Large intestine (tissue), 3 donors: Measurements from ENCODE around the gene SLC39A3. TPM values are rescaled to one million over a fixed set of nuclear protein-coding genes. Genes with fewer than 3 reads are reported as not detected.

Experiments
- DNase-seq, 2 donors: peaks; one replicate each; pipeline versions ENCODE4 v3.0.0 to v3.0.0-alpha.2; 2013
- H3K27ac ChIP-seq: one replicate; pipeline ENCODE4 v1.5.1; 2013; ENCODE audit warnings: low read length
- H3K27me3 ChIP-seq: 2 replicates; pipeline ENCODE4 v1.6.1; 2013; ENCODE audit warnings: low read length; ENCODE audit not compliant: control insufficient read depth, insufficient read depth
- H3K36me3 ChIP-seq: 2 replicates; pipeline ENCODE4 v1.6.1; 2013; ENCODE audit warnings: low read length; ENCODE audit not compliant: control insufficient read depth, insufficient read depth
- H3K4me1 ChIP-seq: one replicate; pipeline ENCODE4 v1.6.1; 2013; ENCODE audit warnings: low read length; ENCODE audit not compliant: control insufficient read depth, insufficient read depth
- H3K4me3 ChIP-seq: one replicate; pipeline ENCODE4 v1.5.1; 2013; ENCODE audit warnings: low read length
- H3K9me3 ChIP-seq: one replicate; pipeline ENCODE4 v1.6.1; 2013; ENCODE audit warnings: mild to moderate bottlenecking, low read depth, low read length, moderate library complexity; ENCODE audit not compliant: control insufficient read depth
- WGBS: methylation state at CpG from one replicate; pipeline ENCODE4 v1.1.5; 2013; ENCODE audit warnings: low lambda C conversion rate; ENCODE audit not compliant: insufficient coverage; 5-methylcytosine and 5-hydroxymethylcytosine counted together
- polyA plus RNA-seq: library from polyadenylated mRNA; unstranded; fragments of 120-200 nt; gene quantifications from one replicate; pipeline ENCODE4 v1.2.1, GENCODE V29; 2013

The SLC39A3 gene
- polyA plus RNA-seq, 1 donor: 18.2 TPM

GRCh38 chr19:2779121-2779740 is 39.4 kb upstream of the SLC39A3 start:
- Histone ChIP-seq H3K27me3 (no peaks in the 10 kb centered on the region), H3K27ac (no peak overlapping the region), H3K4me1 (peaks cover 14% of the 10 kb centered on the region), H3K4me3 (no peak overlapping the region), H3K9me3 (no peaks in the 10 kb centered on the region), H3K36me3 (no peaks in the 10 kb centered on the region)
- no peak for DNase-seq
- WGBS: no CpG with 5 or more reads among the region's 14 CpGs

- DNase-seq: no peak
- no peaks in the 10 kb centered on the region for H3K9me3 ChIP-seq
- peaks cover 3% of the 10 kb centered on the region for H3K36me3 ChIP-seq
- no peak overlapping the region for H3K4me3 ChIP-seq
- peaks cover 7% of the 10 kb centered on the region for H3K4me1 ChIP-seq
- H3K27me3 ChIP-seq: no peaks in the 10 kb centered on the region
- 100% methylated on average over 1 of the region's 19 CpGs for WGBS
- no peak overlapping the region for H3K27ac ChIP-seq
Measured at GRCh38 chr19:2777952-2778683, 38.3 kb upstream of the SLC39A3 start.

GRCh38 chr19:2775556-2776430 is 36.0 kb upstream of the SLC39A3 start:
- 93% methylated on average over 5 of the region's 29 CpGs for WGBS
- DNase-seq: peak; percentile 38 to 77
- H3K4me3 ChIP-seq: no peak overlapping the region
- H3K9me3 ChIP-seq: no peaks in the 10 kb centered on the region
- peaks cover 3% of the 10 kb centered on the region for H3K36me3 ChIP-seq
- peak overlapping the region; percentile 64 for H3K27ac ChIP-seq
- no peaks in the 10 kb centered on the region for H3K27me3 ChIP-seq
- peaks cover 4% of the 10 kb centered on the region for H3K4me1 ChIP-seq

- Histone ChIP-seq H3K36me3 (peaks cover 5% of the 10 kb centered on the region), H3K27me3 (no peaks in the 10 kb centered on the region), H3K4me3 (no peak overlapping the region), H3K9me3 (no peaks in the 10 kb centered on the region), H3K4me1 (peaks cover 10% of the 10 kb centered on the region), H3K27ac (peak overlapping the region; percentile 64)
- no peak for DNase-seq
- WGBS: no CpG with 5 or more reads among the region's 24 CpGs
Measured at GRCh38 chr19:2774953-2775555, 35.2 kb upstream of the SLC39A3 start.

- Histone ChIP-seq H3K27me3 (no peaks in the 10 kb centered on the region), H3K27ac (no peak overlapping the region), H3K4me3 (no peak overlapping the region), H3K9me3 (no peaks in the 10 kb centered on the region), H3K36me3 (peaks cover 6% of the 10 kb centered on the region), H3K4me1 (peaks cover 10% of the 10 kb centered on the region)
- DNase-seq: no peak
- no CpG with 5 or more reads among the region's 32 CpGs for WGBS
Measured at GRCh38 chr19:2774083-2774679, 34.4 kb upstream of the SLC39A3 start.

- no peak overlapping the region for H3K27ac ChIP-seq
- peaks cover 10% of the 10 kb centered on the region for H3K4me1 ChIP-seq
- H3K4me3 ChIP-seq: no peak overlapping the region
- H3K27me3 ChIP-seq: no peaks in the 10 kb centered on the region
- no peak for DNase-seq
- H3K9me3 ChIP-seq: no peaks in the 10 kb centered on the region
- peaks cover 26% of the 10 kb centered on the region for H3K36me3 ChIP-seq
- WGBS: no CpG with 5 or more reads among the region's 29 CpGs
Measured at GRCh38 chr19:2771786-2772674, 32.2 kb upstream of the SLC39A3 start.

- WGBS: no CpG with 5 or more reads among the region's 40 CpGs
Measured at GRCh38 chr19:2770055-2771013, 30.5 kb upstream of the SLC39A3 start.

GRCh38 chr19:2769218-2769617 is 29.4 kb upstream of the SLC39A3 start:
- WGBS: no CpG with 5 or more reads among the region's 8 CpGs
- Histone ChIP-seq H3K27ac (no peak overlapping the region), H3K4me3 (no peak overlapping the region), H3K36me3 (peaks cover 46% of the 10 kb centered on the region), H3K27me3 (no peaks in the 10 kb centered on the region), H3K9me3 (no peaks in the 10 kb centered on the region), H3K4me1 (peaks cover 7% of the 10 kb centered on the region)
- DNase-seq: no peak

More at GRCh38 chr19:2770055-2771013, 30.5 kb upstream of the SLC39A3 start:
- Histone ChIP-seq H3K27me3 (no peaks in the 10 kb centered on the region), H3K4me1 (peaks cover 7% of the 10 kb centered on the region), H3K9me3 (no peaks in the 10 kb centered on the region), H3K36me3 (peaks cover 39% of the 10 kb centered on the region), H3K27ac (peak overlapping the region; percentile 35), H3K4me3 (no peak overlapping the region)
- DNase-seq: peak; percentile 26 to 45
